Lower lobe of right lung (tissue), 2 donors: ENCODE measurements around the gene VANGL1. TPM values are rescaled to one million over a fixed set of nuclear protein-coding genes. Genes with fewer than 3 reads are reported as not detected.

ENCODE experiments used
- ATAC-seq, 2 donors: fragments of 200-7000 bp; cut with Tn5 transposase; one replicate each; pipeline ENCODE4 v1.9.1; 2020 to 2022; ENCODE audit warnings: mild to moderate bottlenecking in 2 of 2, moderate library complexity in 2 of 2
- DNase-seq: peaks from one replicate; pipeline ENCODE4 v3.0.0-alpha.2; 2020
- H3K27ac ChIP-seq: fragments of 200-600 bp; one replicate; pipeline ENCODE4 v1.8.0; 2022
- H3K27me3 ChIP-seq: fragments of 200-600 bp; one replicate; pipeline ENCODE4 v1.8.0; 2022; ENCODE audit warnings: low read depth
- H3K36me3 ChIP-seq: fragments of 200-600 bp; one replicate; pipeline ENCODE4 v1.8.0; 2022; ENCODE audit warnings: mild to moderate bottlenecking
- H3K4me1 ChIP-seq: fragments of 200-600 bp; one replicate; pipeline ENCODE4 v1.8.0; 2022
- H3K4me3 ChIP-seq: fragments of 200-600 bp; one replicate; pipeline ENCODE4 v1.8.0; 2022; ENCODE audit warnings: mild to moderate bottlenecking
- H3K9me3 ChIP-seq: fragments of 200-600 bp; one replicate; pipeline ENCODE4 v1.8.0; 2022
- CTCF ChIP-seq: fragments of 200-600 bp; IDR thresholded peaks from one replicate; pipeline ENCODE4 v1.8.0; 2022; ENCODE audit warnings: antibody characterized with exemption, mild to moderate bottlenecking
- intact Hi-C: fragments of 100-400 bp; cut with DNase I; formaldehyde crosslinking; loops from one replicate; pipeline ENCODE4 v1.11.0; 2022
- long read RNA-seq: library from polyadenylated mRNA; unstranded; transcript quantifications from one replicate; pipeline ENCODE4 v2.0.0, GENCODE V29; 2021
- total RNA-seq: library from RNA; stranded (reverse); fragmentation: NEBNext Ultra II Directional; extraction: Animal tissue kit (Norgen Biotek cat#: 25700); gene quantifications from one replicate; pipeline ENCODE4 v1.2.1, GENCODE V29; 2021
- donor health status: DM: no; HTN: yes; CAD: no; lungs with severe emphysema.

Gene VANGL1
- 10.9 TPM for total RNA-seq
- long read RNA-seq, full-length matches to known transcripts, result 10 of 15 reads
- long read RNA-seq, partial matches to known transcripts, result 2 of 15 reads
- long read RNA-seq, other reads (novel, unspliced or antisense), result 3 of 15 reads

GRCh38 chr1:115641762-115642167 is at the start of gene VANGL1:
Gene VANGL1 (plus strand): TSS chr1:115641970. CDS start chr1:115651414, 9,444 bp downstream.
- peaks cover 16% of the 10 kb centered on the region for H3K4me1 ChIP-seq
- DNase-seq (peak; percentile 78), ATAC-seq (peak; percentile 90 to 93)
- no peaks in the 10 kb centered on the region for H3K9me3 ChIP-seq
- TF ChIP-seq CTCF, result no peak
- no peaks in the 10 kb centered on the region for H3K36me3 ChIP-seq
- H3K4me3 ChIP-seq, result peak within 1 kb of the TSS; percentile 93
- H3K27ac ChIP-seq, result peak within 1 kb of the TSS; percentile 71
- no peaks in the 10 kb centered on the region for H3K27me3 ChIP-seq
- intact Hi-C loops, result no loop called here

- intact Hi-C loops, result loop anchor here (10.0 kb wide), 1 partner anchor 457 kb away; no protein-coding TSS in a partner anchor
- Histone ChIP-seq H3K27me3 (no peaks in the 10 kb centered on the region), H3K4me3 (no peak overlapping the region), H3K9me3 (peaks cover 16% of the 10 kb centered on the region), H3K27ac (no peak overlapping the region), H3K4me1 (no peaks in the 10 kb centered on the region), H3K36me3 (no peaks in the 10 kb centered on the region)
- no peak for DNase-seq
- no peak for ATAC-seq
- TF ChIP-seq CTCF, result no peak
These were observed 49.5 kb upstream of the VANGL1 start for GRCh38 chr1:115592264-115592663.

GRCh38 chr1:115593365-115594259 is 48.2 kb upstream of the VANGL1 start:
- Histone ChIP-seq H3K9me3 (peaks cover 15% of the 10 kb centered on the region), H3K4me1 (no peaks in the 10 kb centered on the region), H3K27ac (no peak overlapping the region), H3K36me3 (no peaks in the 10 kb centered on the region), H3K4me3 (no peak overlapping the region), H3K27me3 (no peaks in the 10 kb centered on the region)
- ATAC-seq (no peak), DNase-seq (no peak)
- intact Hi-C loops, result loop anchor here (10.0 kb wide), 1 partner anchor 459 kb away; no protein-coding TSS in a partner anchor
- no peak for TF ChIP-seq CTCF

GRCh38 chr1:115594600-115594999 is 47.2 kb upstream of the VANGL1 start:
- Histone ChIP-seq H3K36me3 (no peaks in the 10 kb centered on the region), H3K4me1 (no peaks in the 10 kb centered on the region), H3K27me3 (no peaks in the 10 kb centered on the region), H3K9me3 (peaks cover 7% of the 10 kb centered on the region), H3K27ac (no peak overlapping the region), H3K4me3 (no peak overlapping the region)
- DNase-seq (no peak), ATAC-seq (no peak)
- no peak for TF ChIP-seq CTCF
- intact Hi-C loops, result loop anchor here (10.0 kb wide), 1 partner anchor 460 kb away; no protein-coding TSS in a partner anchor

- TF ChIP-seq CTCF, result peak; percentile 88
- ATAC-seq (peak; percentile 88 to 93), DNase-seq (peak; percentile 77)
- Histone ChIP-seq H3K4me3 (no peak overlapping the region), H3K9me3 (no peaks in the 10 kb centered on the region), H3K27me3 (no peaks in the 10 kb centered on the region), H3K4me1 (no peaks in the 10 kb centered on the region), H3K36me3 (no peaks in the 10 kb centered on the region), H3K27ac (no peak overlapping the region)
- intact Hi-C loops, result loop anchor here (10.0 kb wide), 1 partner anchor 461 kb away; no protein-coding TSS in a partner anchor
These were observed 46.3 kb upstream of the VANGL1 start for GRCh38 chr1:115595279-115596079.
